SK-N-SH (cell line): ENCODE results near the gene INO80.

Source experiments
- CHD2 ChIP-seq: fragments of 150-350 bp; IDR thresholded peaks from 2 replicates; pipeline ENCODE4 v1.6.1; 2018; ENCODE audit warnings: low read length; ENCODE audit not compliant: partially characterized antibody
- CTCF ChIP-seq: fragments of 200-600 bp; sonication (generic); IDR thresholded peaks from 2 replicates; pipeline ENCODE4 v1.6.1; 2017; ENCODE audit warnings: antibody characterized with exemption, mild to moderate bottlenecking, moderate library complexity
- FOXJ3 ChIP-seq: sonication (generic); formaldehyde crosslinking; IDR thresholded peaks from 2 replicates; pipeline ENCODE4 v1.5.1; 2020; ENCODE audit warnings: mild to moderate bottlenecking, missing genetic modification reagents
- MAX ChIP-seq: IDR thresholded peaks from 2 replicates; pipeline ENCODE4 v1.4.0; 2012; ENCODE audit warnings: low read depth
- POLR2AphosphoS5 ChIP-seq: IDR thresholded peaks from 2 replicates; pipeline ENCODE4 v1.6.1; 2012; ENCODE audit warnings: low read depth, low read length
- RAD21 ChIP-seq: IDR thresholded peaks from 2 replicates; pipeline ENCODE4 v1.6.1; 2012; ENCODE audit warnings: mild to moderate bottlenecking, low read length
- RCOR1 ChIP-seq: fragments of 150-350 bp; IDR thresholded peaks from 2 replicates; pipeline ENCODE4 v1.6.1; 2017; ENCODE audit warnings: antibody characterized with exemption, low read length
- SMC3 ChIP-seq: IDR thresholded peaks from 2 replicates; pipeline ENCODE4 v1.6.1; 2012; ENCODE audit warnings: low read depth, low read length, improper control_type of control experiment
- TCF12 ChIP-seq: IDR thresholded peaks from 2 replicates; pipeline ENCODE4 v1.4.0; 2012
- USF2 ChIP-seq: fragments of 150-350 bp; IDR thresholded peaks from 2 replicates; pipeline ENCODE4 v1.6.1; 2017; ENCODE audit warnings: antibody characterized with exemption, low read length, low read depth, borderline replicate concordance
- YY1 ChIP-seq: IDR thresholded peaks from 2 replicates; pipeline ENCODE4 v1.4.0; 2012; ENCODE audit warnings: low read depth, mild to moderate bottlenecking
- ZBTB33 ChIP-seq: IDR thresholded peaks from 2 replicates; pipeline ENCODE4 v1.4.0; 2012; ENCODE audit warnings: low read depth, borderline replicate concordance

GRCh38 chr15:41133454-41133853, 17.4 kb upstream of the INO80 start:
- TF ChIP-seq RCOR1, result no peak
- no peak for TF ChIP-seq RAD21
- TF ChIP-seq POLR2AphosphoS5, result no peak
- TF ChIP-seq ZBTB33, result no peak
- TF ChIP-seq YY1, result no peak
- TF ChIP-seq CTCF, result no peak
- TF ChIP-seq USF2, result no peak
- no peak for TF ChIP-seq SMC3
- no peak for TF ChIP-seq TCF12
- no peak for TF ChIP-seq CHD2
- no peak for TF ChIP-seq MAX
- no peak for TF ChIP-seq FOXJ3
